CD8-positive, alpha-beta memory T cell (primary cell): ENCODE results near the gene C3orf20. TPM values are rescaled to one million over a fixed set of nuclear protein-coding genes. Genes with fewer than 3 reads are reported as not detected.

ENCODE experiments used
- CTCF ChIA-PET: fragments of 350-600 bp; sonication (Branson Sonifier 250); formaldehyde crosslinking; loops from one replicate; lab custom pipeline; 2021; ENCODE audit warnings: antibody characterized with exemption; lab: Charles Lee
- POLR2A ChIA-PET: fragments of 350-600 bp; sonication (Branson Sonifier 250); formaldehyde crosslinking; loops from one replicate; lab custom pipeline; 2021; ENCODE audit warnings: antibody characterized with exemption; lab: Charles Lee
- DNase-seq, 5 donors: peaks; one replicate each; pipeline versions ENCODE4 v3.0.0 to v3.0.0-alpha.2; 2020 to 2022; ENCODE audit warnings: mixed read lengths in 1 of 5
- H3K27ac ChIP-seq: one replicate; pipeline ENCODE4 v1.7.0; 2013; ENCODE audit warnings: low read depth, mild to moderate bottlenecking, low read length, moderate library complexity
- H3K27me3 ChIP-seq: 2 replicates; pipeline ENCODE4 v1.7.0; 2013; ENCODE audit warnings: low read length, mild to moderate bottlenecking; ENCODE audit not compliant: insufficient read depth, poor library complexity, severe bottlenecking
- H3K36me3 ChIP-seq: 2 replicates; pipeline ENCODE4 v1.7.0; 2013; ENCODE audit warnings: mild to moderate bottlenecking, low read length, moderate library complexity; ENCODE audit not compliant: insufficient read depth
- H3K4me1 ChIP-seq: 2 replicates; pipeline ENCODE4 v1.7.0; 2013; ENCODE audit warnings: mild to moderate bottlenecking, low read length, moderate library complexity; ENCODE audit not compliant: insufficient read depth
- H3K4me3 ChIP-seq: 2 replicates; pipeline ENCODE4 v1.7.0; 2013; ENCODE audit warnings: mild to moderate bottlenecking, low read length
- H3K9me3 ChIP-seq: 2 replicates; pipeline ENCODE4 v1.7.0; 2013; ENCODE audit warnings: mild to moderate bottlenecking, low read length
- H3K27ac Mint-ChIP-seq, 8 donors: one replicate each; pipeline ENCODE4 v1.8.0; 2020 to 2021; ENCODE audit warnings: mixed read lengths in 8 of 8, mild to moderate bottlenecking in 6 of 8, inconsistent platforms in 3 of 8, moderate library complexity in 3 of 8
- H3K27me3 Mint-ChIP-seq, 2 donors: one replicate each; pipeline ENCODE4 v1.8.0; 2020 to 2021; ENCODE audit warnings: mixed read lengths in 2 of 2, mild to moderate bottlenecking in 1 of 2, moderate library complexity in 1 of 2
- H3K36me3 Mint-ChIP-seq, 3 donors: one replicate each; pipeline ENCODE4 v1.8.0; 2020 to 2021; ENCODE audit warnings: mixed read lengths in 3 of 3, inconsistent platforms in 1 of 3, mild to moderate bottlenecking in 1 of 3
- H3K4me1 Mint-ChIP-seq, 3 donors: one replicate each; pipeline ENCODE4 v1.8.0; 2020 to 2021; ENCODE audit warnings: mixed read lengths in 3 of 3, inconsistent platforms in 1 of 3, mild to moderate bottlenecking in 1 of 3
- H3K4me3 Mint-ChIP-seq, 7 donors: one replicate each; pipeline ENCODE4 v1.8.0; 2020 to 2021; ENCODE audit warnings: mixed read lengths in 7 of 7, mild to moderate bottlenecking in 6 of 7, moderate library complexity in 4 of 7, inconsistent platforms in 2 of 7
- H3K9me3 Mint-ChIP-seq, 5 donors: one replicate each; pipeline ENCODE4 v1.8.0; 2020 to 2022; ENCODE audit warnings: mixed read lengths in 5 of 5, mild to moderate bottlenecking in 3 of 5, moderate library complexity in 2 of 5, inconsistent platforms in 1 of 5
- polyA plus RNA-seq: library from polyadenylated mRNA; unstranded; fragments of 300-500 nt; fragmentation: Illumina TruSeq; gene quantifications from one replicate; pipeline ENCODE4 v1.2.3, GENCODE V29; 2021
- total RNA-seq, 2 experiments: library from RNA; stranded (reverse); gene quantifications; one replicate each; pipeline ENCODE4 v1.2.3, GENCODE V29; 2021

Gene C3orf20
- total and polyA plus RNA-seq, 3 experiments from 2014 or later, result 0.07 to 0.18 TPM; not detected in 1

- ChIA-PET POLR2A (no interaction called here), CTCF (no interaction called here)
- no peaks in the 10 kb centered on the region for H3K9me3 Mint-ChIP-seq
- H3K27me3 Mint-ChIP-seq, result no peaks in the 10 kb centered on the region
- H3K4me1 Mint-ChIP-seq, result no peaks in the 10 kb centered on the region
- H3K36me3 ChIP-seq, result peaks cover 38% of the 10 kb centered on the region
- no peaks in the 10 kb centered on the region for H3K9me3 ChIP-seq
- H3K4me1 ChIP-seq, result no peaks in the 10 kb centered on the region
- H3K27ac Mint-ChIP-seq, result peak overlapping the region in 1 of 8 donors; percentile 59
- H3K4me3 Mint-ChIP-seq, result no peak overlapping the region
- H3K27ac ChIP-seq, result no peak overlapping the region
- H3K27me3 ChIP-seq, result no peaks in the 10 kb centered on the region
- peaks cover 9 to 66% (median 21%) of the 10 kb centered on the region in 3 donors for H3K36me3 Mint-ChIP-seq
- no peak for DNase-seq
- H3K4me3 ChIP-seq, result no peak overlapping the region
Measured at GRCh38 chr3:14672588-14672987, 2.4 kb upstream of the C3orf20 start.

- H3K9me3 Mint-ChIP-seq, result peaks cover 0 to 12% (median 3%) of the 10 kb centered on the region in 5 donors
- no peaks in the 10 kb centered on the region for H3K4me1 Mint-ChIP-seq
- H3K4me3 Mint-ChIP-seq, result no peak overlapping the region
- peaks cover 9 to 25% (median 20%) of the 10 kb centered on the region in 3 donors for H3K36me3 Mint-ChIP-seq
- Histone ChIP-seq H3K4me3 (no peak overlapping the region), H3K36me3 (peaks cover 3% of the 10 kb centered on the region), H3K27me3 (no peaks in the 10 kb centered on the region), H3K4me1 (no peaks in the 10 kb centered on the region), H3K27ac (no peak overlapping the region), H3K9me3 (peaks cover 3% of the 10 kb centered on the region)
- H3K27ac Mint-ChIP-seq, result peak overlapping the region in 2 of 8 donors; percentile 23 to 28
- H3K27me3 Mint-ChIP-seq, result no peaks in the 10 kb centered on the region
- no peak for DNase-seq
- POLR2A ChIA-PET, result no interaction called here
- CTCF ChIA-PET, result no interaction called here
Measured at GRCh38 chr3:14676881-14677280, 1.9 kb downstream of the C3orf20 start.

GRCh38 chr3:14678015-14678503, 3.1 kb downstream of the C3orf20 start:
- ChIA-PET CTCF (no interaction called here), POLR2A (no interaction called here)

GRCh38 chr3:14680115-14680514, 5.2 kb downstream of the C3orf20 start:
- no peak for DNase-seq
- peak overlapping the region in 1 of 8 donors; percentile 17 for H3K27ac Mint-ChIP-seq
- Histone ChIP-seq H3K4me3 (no peak overlapping the region), H3K27ac (no peak overlapping the region), H3K36me3 (no peaks in the 10 kb centered on the region), H3K9me3 (peaks cover 3% of the 10 kb centered on the region), H3K4me1 (no peaks in the 10 kb centered on the region), H3K27me3 (no peaks in the 10 kb centered on the region)
- ChIA-PET POLR2A (no interaction called here), CTCF (no interaction called here)
- H3K4me1 Mint-ChIP-seq, result no peaks in the 10 kb centered on the region
- H3K36me3 Mint-ChIP-seq, result peaks cover 5 to 16% (median 9%) of the 10 kb centered on the region in 3 donors
- H3K4me3 Mint-ChIP-seq, result no peak overlapping the region
- peaks cover 0 to 1% of the 10 kb centered on the region in 2 donors for H3K27me3 Mint-ChIP-seq
- H3K9me3 Mint-ChIP-seq, result peaks cover 0 to 12% (median 3%) of the 10 kb centered on the region in 5 donors

More at GRCh38 chr3:14678015-14678503, 3.1 kb downstream of the C3orf20 start:
- Mint-ChIP-seq H3K27me3 (peaks cover 0 to 1% of the 10 kb centered on the region in 2 donors), H3K27ac (peak overlapping the region in 1 of 8 donors; percentile 4), H3K4me3 (no peak overlapping the region), H3K9me3 (peaks cover 0 to 12% (median 3%) of the 10 kb centered on the region in 5 donors), H3K36me3 (peaks cover 9 to 20% (median 14%) of the 10 kb centered on the region in 3 donors), H3K4me1 (no peaks in the 10 kb centered on the region)
- H3K9me3 ChIP-seq, result peaks cover 3% of the 10 kb centered on the region
- no peaks in the 10 kb centered on the region for H3K27me3 ChIP-seq
- H3K27ac ChIP-seq, result no peak overlapping the region
- H3K4me1 ChIP-seq, result no peaks in the 10 kb centered on the region
- H3K4me3 ChIP-seq, result no peak overlapping the region
- no peak for DNase-seq
- no peaks in the 10 kb centered on the region for H3K36me3 ChIP-seq

- Histone ChIP-seq H3K4me3 (no peak overlapping the region), H3K36me3 (no peaks in the 10 kb centered on the region), H3K27ac (no peak overlapping the region), H3K9me3 (peaks cover 3% of the 10 kb centered on the region), H3K27me3 (no peaks in the 10 kb centered on the region), H3K4me1 (no peaks in the 10 kb centered on the region)
- no peak overlapping the region for H3K4me3 Mint-ChIP-seq
- H3K36me3 Mint-ChIP-seq, result peaks cover 3 to 15% (median 9%) of the 10 kb centered on the region in 3 donors
- CTCF ChIA-PET, result no interaction called here
- H3K4me1 Mint-ChIP-seq, result no peaks in the 10 kb centered on the region
- H3K27me3 Mint-ChIP-seq, result peaks cover 0 to 1% of the 10 kb centered on the region in 2 donors
- POLR2A ChIA-PET, result no interaction called here
- DNase-seq, result no peak
- H3K9me3 Mint-ChIP-seq, result peaks cover 0 to 12% (median 3%) of the 10 kb centered on the region in 5 donors
- H3K27ac Mint-ChIP-seq, result peak overlapping the region in 1 of 8 donors; percentile 25
Measured at GRCh38 chr3:14680716-14681115, 5.8 kb downstream of the C3orf20 start.

- no peak for DNase-seq
- no peak overlapping the region for H3K27ac Mint-ChIP-seq
- Histone ChIP-seq H3K36me3 (no peaks in the 10 kb centered on the region), H3K27ac (no peak overlapping the region), H3K4me3 (no peak overlapping the region), H3K9me3 (peaks cover 3% of the 10 kb centered on the region), H3K27me3 (no peaks in the 10 kb centered on the region), H3K4me1 (no peaks in the 10 kb centered on the region)
- peaks cover 0 to 1% of the 10 kb centered on the region in 2 donors for H3K27me3 Mint-ChIP-seq
- peaks cover 0 to 12% (median 3%) of the 10 kb centered on the region in 5 donors for H3K9me3 Mint-ChIP-seq
- peaks cover 0 to 9% (median 5%) of the 10 kb centered on the region in 3 donors for H3K36me3 Mint-ChIP-seq
- POLR2A ChIA-PET, result no interaction called here
- CTCF ChIA-PET, result no interaction called here
- H3K4me3 Mint-ChIP-seq, result no peak overlapping the region
- H3K4me1 Mint-ChIP-seq, result no peaks in the 10 kb centered on the region
Measured at GRCh38 chr3:14684447-14684846, 9.5 kb downstream of the C3orf20 start.

GRCh38 chr3:14685179-14685578, 10.2 kb downstream of the C3orf20 start:
- CTCF ChIA-PET, result no interaction called here
- H3K9me3 Mint-ChIP-seq, result peaks cover 0 to 5% (median 3%) of the 10 kb centered on the region in 5 donors

GRCh38 chr3:14687360-14687759, 12.4 kb downstream of the C3orf20 start:
- Histone ChIP-seq H3K36me3 (no peaks in the 10 kb centered on the region), H3K4me3 (no peak overlapping the region), H3K27me3 (no peaks in the 10 kb centered on the region), H3K27ac (no peak overlapping the region), H3K4me1 (no peaks in the 10 kb centered on the region), H3K9me3 (no peaks in the 10 kb centered on the region)
- DNase-seq, result no peak
- H3K27ac Mint-ChIP-seq, result no peak overlapping the region
- H3K36me3 Mint-ChIP-seq, result peaks cover 0 to 2% (median 0%) of the 10 kb centered on the region in 3 donors
- H3K9me3 Mint-ChIP-seq, result no peaks in the 10 kb centered on the region
- no peak overlapping the region for H3K4me3 Mint-ChIP-seq
- ChIA-PET CTCF (no interaction called here), POLR2A (no interaction called here)
- peaks cover 0 to 1% of the 10 kb centered on the region in 2 donors for H3K27me3 Mint-ChIP-seq
- H3K4me1 Mint-ChIP-seq, result no peaks in the 10 kb centered on the region

More at GRCh38 chr3:14685179-14685578, 10.2 kb downstream of the C3orf20 start:
- H3K4me3 ChIP-seq, result no peak overlapping the region
- H3K4me1 ChIP-seq, result no peaks in the 10 kb centered on the region
- H3K4me3 Mint-ChIP-seq, result no peak overlapping the region
- H3K4me1 Mint-ChIP-seq, result no peaks in the 10 kb centered on the region
- H3K27me3 Mint-ChIP-seq, result peaks cover 0 to 1% of the 10 kb centered on the region in 2 donors
- no peaks in the 10 kb centered on the region for H3K36me3 ChIP-seq
- POLR2A ChIA-PET, result no interaction called here
- DNase-seq, result no peak
- H3K27me3 ChIP-seq, result no peaks in the 10 kb centered on the region
- H3K27ac ChIP-seq, result no peak overlapping the region
- H3K36me3 Mint-ChIP-seq, result peaks cover 0 to 7% (median 4%) of the 10 kb centered on the region in 3 donors
- H3K9me3 ChIP-seq, result peaks cover 1% of the 10 kb centered on the region
- no peak overlapping the region for H3K27ac Mint-ChIP-seq
